Fibroblast of skin of back (primary cell): ENCODE results near the gene ADAMTSL5.

Source experiments
- DNase-seq: peaks from one replicate; pipeline ENCODE4 v3.0.0-alpha.2; 2013

Gene ADAMTSL5

GRCh38 chr19:1466018-1466460, 46.8 kb downstream of the ADAMTSL5 start:
- no peak for DNase-seq

- DNase-seq, result peak; percentile 45
Observed at GRCh38 chr19:1465191-1466016, 47.4 kb downstream of the ADAMTSL5 start.

GRCh38 chr19:1461862-1462261, 51.0 kb downstream of the ADAMTSL5 start:
- DNase-seq, result no peak

- no peak for DNase-seq
Observed at GRCh38 chr19:1460033-1460995, 52.5 kb downstream of the ADAMTSL5 start.

- no peak for DNase-seq
Observed at GRCh38 chr19:1459479-1459878, 53.3 kb downstream of the ADAMTSL5 start.

- no peak for DNase-seq
Observed at GRCh38 chr19:1457892-1458291, 54.9 kb downstream of the ADAMTSL5 start.

- DNase-seq, result no peak
Observed at GRCh38 chr19:1457031-1457739, 55.6 kb downstream of the ADAMTSL5 start.

GRCh38 chr19:1456121-1456900, 56.5 kb downstream of the ADAMTSL5 start:
- no peak for DNase-seq

- DNase-seq, result peak; percentile 43
Observed at GRCh38 chr19:1455336-1456120, 57.3 kb downstream of the ADAMTSL5 start.
